ENCODE measurements around the gene OVCH2. TPM values are rescaled to one million over a fixed set of nuclear protein-coding genes. Genes with fewer than 3 reads are reported as not detected.

OVCH2 gene
- total RNA-seq, 1 experiment from 2014 or later, result 0.34 TPM

DNA sequence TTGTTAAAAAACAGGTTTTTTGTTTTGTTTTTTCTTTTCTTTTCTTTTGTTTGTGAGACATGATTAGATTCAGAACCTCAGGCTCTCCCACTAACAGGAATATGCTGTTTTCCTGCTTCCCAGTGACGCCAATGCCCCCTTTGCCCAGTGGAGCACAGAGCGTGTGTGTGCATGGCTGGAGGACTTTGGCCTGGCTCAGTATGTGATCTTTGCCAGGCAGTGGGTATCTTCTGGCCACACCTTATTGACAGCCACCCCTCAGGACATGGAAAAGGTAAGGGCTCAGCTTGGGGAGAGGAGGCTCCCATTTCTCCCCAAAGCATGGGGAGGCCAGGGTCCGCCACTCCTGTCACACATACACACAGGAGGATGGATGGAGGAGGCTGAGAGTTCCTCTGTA lies 58.0 kb downstream of the OVCH2 start:
- no peak overlapping the region for H3K4me3 Mint-ChIP-seq (ENCODE audit: unreplicated experiment)
- no peak overlapping the region for H3K27ac Mint-ChIP-seq (ENCODE audit: unreplicated experiment)
- POLR2A ChIA-PET, result no interaction called here
- H3K4me1 ChIP-seq, result peaks cover 4% of the 10 kb centered on the region; the same call in 1 of the 2 replicates
- peaks cover 84% of the 10 kb centered on the region for H3K36me3 Mint-ChIP-seq (ENCODE audit: insufficient read depth, unreplicated experiment)
- no peak overlapping the region for H3K4me3 ChIP-seq (ENCODE audit: low read depth, low read length)
- no peak for TF ChIP-seq CTCF (IDR thresholded peaks at IDR 0.05; ENCODE audit: insufficient read depth in 1 of 2, low read depth in 1 of 2, low read length in 1 of 2, severe bottlenecking in 1 of 2, unreplicated experiment in 1 of 2)
- no peaks in the 10 kb centered on the region for H3K27me3 ChIP-seq (replicated peaks; ENCODE audit: control insufficient read depth, insufficient read depth, low read length)
- no peaks in the 10 kb centered on the region for H3K27me3 Mint-ChIP-seq (ENCODE audit: insufficient read depth, unreplicated experiment)
- H3K36me3 ChIP-seq (ENCODE audit: control insufficient read depth, insufficient read depth, low read length), result peaks cover 18% of the 10 kb centered on the region
- no TSS peak for BruUV-seq (replicated peaks)
- peaks cover 6% of the 10 kb centered on the region for H3K4me1 Mint-ChIP-seq (ENCODE audit: low read depth, unreplicated experiment)
- H3K9me3 Mint-ChIP-seq (ENCODE audit: unreplicated experiment), result no peaks in the 10 kb centered on the region
- CTCF ChIA-PET, result interaction anchor here (1.6 kb wide), 1 partner anchor 77 kb away, joined by 5 read pairs; no protein-coding TSS in a partner anchor
- no peak for DNase-seq
- intact Hi-C loops (cut with micrococcal nuclease; ENCODE audit: unreplicated experiment), result no loop called here
- H3K9me3 ChIP-seq, result no peaks in the 10 kb centered on the region

GRCh38 chr11:7646866-7647265 lies 59.4 kb downstream of the OVCH2 start:
- H3K4me1 ChIP-seq, result peaks cover 4% of the 10 kb centered on the region; the same call in 1 of the 2 replicates
- CTCF ChIA-PET, result interaction anchor here (1.6 kb wide), 1 partner anchor 75 kb away, joined by 5 read pairs; no protein-coding TSS in a partner anchor
- Mint-ChIP-seq H3K9me3 (ENCODE audit: unreplicated experiment) (no peaks in the 10 kb centered on the region), H3K4me3 (ENCODE audit: unreplicated experiment) (no peak overlapping the region), H3K4me1 (ENCODE audit: low read depth, unreplicated experiment) (peaks cover 6% of the 10 kb centered on the region), H3K27ac (ENCODE audit: unreplicated experiment) (no peak overlapping the region), H3K36me3 (ENCODE audit: insufficient read depth, unreplicated experiment) (peaks cover 84% of the 10 kb centered on the region), H3K27me3 (ENCODE audit: insufficient read depth, unreplicated experiment) (no peaks in the 10 kb centered on the region)
- POLR2A ChIA-PET, result no interaction called here
- no peak overlapping the region for H3K4me3 ChIP-seq (ENCODE audit: low read depth, low read length)
- H3K27me3 ChIP-seq (replicated peaks; ENCODE audit: control insufficient read depth, insufficient read depth, low read length), result no peaks in the 10 kb centered on the region
- peaks cover 16% of the 10 kb centered on the region for H3K36me3 ChIP-seq (ENCODE audit: control insufficient read depth, insufficient read depth, low read length)
- no peak for DNase-seq
- TF ChIP-seq CTCF (IDR thresholded peaks at IDR 0.05; ENCODE audit: insufficient read depth in 1 of 2, low read depth in 1 of 2, low read length in 1 of 2, severe bottlenecking in 1 of 2, unreplicated experiment in 1 of 2), result no peak
- BruUV-seq (replicated peaks), result no TSS peak
- H3K9me3 ChIP-seq, result no peaks in the 10 kb centered on the region
- intact Hi-C loops (cut with micrococcal nuclease; ENCODE audit: unreplicated experiment), result no loop called here

DNA sequence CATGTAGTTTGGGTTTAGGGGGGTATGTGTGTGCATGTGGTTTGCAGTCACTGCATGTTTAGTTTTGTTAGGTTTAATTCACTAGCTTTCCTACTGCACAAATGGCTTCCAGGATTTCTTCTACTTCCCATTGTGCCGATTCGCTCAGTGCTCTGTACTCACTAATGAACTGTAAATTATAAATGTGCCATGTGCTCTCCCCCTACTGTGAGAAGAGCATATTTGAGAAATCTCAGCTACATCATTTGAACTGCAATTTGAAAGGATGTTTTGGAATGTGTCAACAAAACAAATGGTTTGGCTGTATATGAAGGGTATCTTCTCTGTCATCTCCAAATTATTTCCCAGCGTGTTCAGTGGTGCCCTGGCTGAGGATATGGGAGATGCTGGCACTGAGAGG lies 61.1 kb downstream of the OVCH2 start:
- H3K4me1 Mint-ChIP-seq (ENCODE audit: low read depth, unreplicated experiment), result peaks cover 14% of the 10 kb centered on the region
- H3K27ac Mint-ChIP-seq (ENCODE audit: unreplicated experiment), result peak overlapping the region; percentile 66
- no peak overlapping the region for H3K4me3 Mint-ChIP-seq (ENCODE audit: unreplicated experiment)
- no peaks in the 10 kb centered on the region for H3K9me3 Mint-ChIP-seq (ENCODE audit: unreplicated experiment)
- no peak for DNase-seq
- peaks cover 81% of the 10 kb centered on the region for H3K36me3 Mint-ChIP-seq (ENCODE audit: insufficient read depth, unreplicated experiment)
- intact Hi-C loops (cut with micrococcal nuclease; ENCODE audit: unreplicated experiment), result no loop called here
- TF ChIP-seq CTCF (IDR thresholded peaks at IDR 0.05; ENCODE audit: insufficient read depth in 1 of 2, low read depth in 1 of 2, low read length in 1 of 2, severe bottlenecking in 1 of 2, unreplicated experiment in 1 of 2), result no peak
- Histone ChIP-seq H3K27me3 (replicated peaks; ENCODE audit: control insufficient read depth, insufficient read depth, low read length) (no peaks in the 10 kb centered on the region), H3K4me3 (ENCODE audit: low read depth, low read length) (no peak overlapping the region), H3K9me3 (no peaks in the 10 kb centered on the region), H3K36me3 (ENCODE audit: control insufficient read depth, insufficient read depth, low read length) (peaks cover 10% of the 10 kb centered on the region), H3K4me1 (peaks cover 4% of the 10 kb centered on the region; the same call in 1 of the 2 replicates)
- BruUV-seq (replicated peaks), result no TSS peak
- CTCF ChIA-PET, result interaction anchor here (1.2 kb wide), 1 partner anchor 73 kb away, joined by 4 read pairs; no protein-coding TSS in a partner anchor
- H3K27me3 Mint-ChIP-seq (ENCODE audit: insufficient read depth, unreplicated experiment), result no peaks in the 10 kb centered on the region
- POLR2A ChIA-PET, result no interaction called here
